Activated CD8-positive, alpha-beta memory T cell treated with anti-CD3 and anti-CD28 coated beads, Interleukin-2, amount 50 U/mL, for 1 hour (primary cell): ENCODE data around the gene APOA4.

ENCODE experiments used
- DNase-seq: peaks from one replicate; pipeline ENCODE4 v3.0.0-alpha.2; 2020; ENCODE audit errors: extremely low read depth

APOA4 gene

GRCh38 chr11:116776522-116776984 lies 46.6 kb downstream of the APOA4 start:
- DNase-seq: no peak

- DNase-seq: no peak
Observed at GRCh38 chr11:116775975-116776374, 47.1 kb downstream of the APOA4 start.

GRCh38 chr11:116774661-116775060 lies 48.4 kb downstream of the APOA4 start:
- no peak for DNase-seq

GRCh38 chr11:116773203-116774097 lies 49.7 kb downstream of the APOA4 start:
- no peak for DNase-seq

- DNase-seq: peak; percentile 75
Observed at GRCh38 chr11:116772443-116773202, 50.5 kb downstream of the APOA4 start, which contains the start of gene BUD13. Gene BUD13, minus strand, starts transcription at chr11:116772987. Its CDS starts 23 bp downstream, at chr11:116772964.

GRCh38 chr11:116771935-116772334 lies 51.2 kb downstream of the APOA4 start:
- DNase-seq: no peak
